A549 (cell line): ENCODE results near the gene ALDH1A2. TPM values are rescaled to one million over a fixed set of nuclear protein-coding genes. Genes with fewer than 3 reads are reported as not detected.
"Not testable (repeated sequence)": the region's sequence is repeated elsewhere in the genome, so short reads cannot be mapped to it uniquely, and the experiment has no call there.

Experiments used
- ATAC-seq, 2 experiments: fragments of 200-7000 bp in 1 of 2; fragments of >200 bp in 1 of 2; cut with Nextera tagmentation in 1 of 2; cut with Tn5 transposase in 1 of 2; 3 replicates each; pipeline versions ENCODE4 v1.8.0 to v1.9.1; 2018 to 2020; ENCODE audit warnings: mild to moderate bottlenecking in 1 of 2, moderate library complexity in 1 of 2
- CTCF ChIA-PET: fragments of 300-600 bp; sonication (Branson Sonifier 250); formaldehyde crosslinking; extraction: SDS; loops from one replicate; lab custom pipeline; 2021; ENCODE audit warnings: antibody characterized with exemption, inconsistent platforms; lab: Yijun Ruan, JAX
- POLR2A ChIA-PET: fragments of 350-600 bp; formaldehyde crosslinking; extraction: SDS; loops from one replicate; lab custom pipeline; 2021; ENCODE audit warnings: antibody characterized with exemption, inconsistent platforms; lab: Yijun Ruan, JAX
- DNase-seq, 2 experiments: peaks; one replicate each; pipeline versions ENCODE4 v3.0.0 to v3.0.0-alpha.2; 2011 to 2016; ENCODE audit warnings: low read depth in 1 of 2, low spot score in 1 of 2
- FAIRE-seq: peaks from 2 replicates; lab custom pipeline; 2011; peaks lifted over from hg19 to GRCh38; lab: Jason Lieb, UNC
- H3K27ac ChIP-seq, 2 experiments: fragments of >200 bp; sonication (Bioruptor Twin); formaldehyde crosslinking; 3 replicates each; pipeline ENCODE4 v1.5.1; 2016 to 2017
- H3K4me1 ChIP-seq: fragments of >200 bp; sonication (Bioruptor Twin); formaldehyde crosslinking; 3 replicates; pipeline ENCODE4 v1.6.1; 2016
- H3K4me2 ChIP-seq: fragments of >200 bp; sonication (Bioruptor Twin); formaldehyde crosslinking; 3 replicates; pipeline ENCODE4 v1.6.1; 2016
- H3K4me3 ChIP-seq: fragments of >200 bp; sonication (Bioruptor Twin); formaldehyde crosslinking; 3 replicates; pipeline ENCODE4 v1.5.1; 2016
- H3K9me3 ChIP-seq: fragments of >200 bp; sonication (Bioruptor Twin); formaldehyde crosslinking; 3 replicates; pipeline ENCODE4 v1.6.1; 2016
- BHLHE40 ChIP-seq: IDR thresholded peaks from 2 replicates; pipeline ENCODE4 v1.6.1; 2012; ENCODE audit warnings: low read depth, low read length, inconsistent platforms
- CBX2 ChIP-seq: fragments of 200-600 bp; sonication (generic); IDR thresholded peaks from 2 replicates; pipeline ENCODE4 v1.6.1; 2016; ENCODE audit warnings: low read depth, mild to moderate bottlenecking, borderline replicate concordance
- CBX8 ChIP-seq: fragments of 200-600 bp; sonication (generic); IDR thresholded peaks from 2 replicates; pipeline ENCODE4 v1.6.1; 2016
- CEBPB ChIP-seq, 2 experiments: fragments of >200 bp in 1 of 2; sonication (Bioruptor Twin) in 1 of 2; formaldehyde crosslinking in 1 of 2; IDR thresholded peaks; 2 replicates each; pipeline ENCODE4 v1.6.1; 2012 to 2016
- CHD2 ChIP-seq: fragments of 150-350 bp; IDR thresholded peaks from 2 replicates; pipeline ENCODE4 v1.6.1; 2014; ENCODE audit warnings: low read length; ENCODE audit not compliant: partially characterized antibody
- CHD4 ChIP-seq: fragments of 200-600 bp; sonication (generic); IDR thresholded peaks from 2 replicates; pipeline ENCODE4 v1.6.1; 2016; ENCODE audit warnings: antibody characterized with exemption, mild to moderate bottlenecking, borderline replicate concordance
- EHF ChIP-seq: fragments of 250-450 bp; sonication (Bioruptor Pico); IDR thresholded peaks from 2 replicates; pipeline ENCODE4 v1.5.0; 2020; ENCODE audit warnings: mild to moderate bottlenecking
- EHMT2 ChIP-seq: fragments of 200-600 bp; sonication (generic); IDR thresholded peaks from 2 replicates; pipeline ENCODE4 v1.6.1; 2016; ENCODE audit warnings: antibody characterized with exemption, low read depth, mild to moderate bottlenecking, moderate library complexity
- EP300 ChIP-seq, 2 experiments: fragments of >200 bp; sonication (Bioruptor Twin); formaldehyde crosslinking; IDR thresholded peaks; 2 replicates in 1 of 2; 3 replicates in 1 of 2; pipeline ENCODE4 v1.6.1; 2016 to 2017
- FOSB ChIP-seq: fragments of 250-450 bp; sonication (Bioruptor Pico); IDR thresholded peaks from 2 replicates; pipeline ENCODE4 v1.5.0; 2020; ENCODE audit warnings: mild to moderate bottlenecking, moderate library complexity
- FOSL2 ChIP-seq, 2 experiments: fragments of 450-650 bp in 1 of 2; fragments of >200 bp in 1 of 2; sonication (Bioruptor Twin) in 1 of 2; formaldehyde crosslinking; IDR thresholded peaks; 2 replicates each; pipeline versions ENCODE4 v1.5.0 to v1.6.1; 2016 to 2020; ENCODE audit warnings: mild to moderate bottlenecking in 1 of 2, moderate library complexity in 1 of 2
- HOXA7 ChIP-seq: fragments of 250-450 bp; sonication (Bioruptor Pico); IDR thresholded peaks from 2 replicates; pipeline ENCODE4 v1.5.0; 2020; ENCODE audit warnings: mild to moderate bottlenecking, moderate library complexity
- HOXB5 ChIP-seq: fragments of 250-450 bp; sonication (Bioruptor Pico); IDR thresholded peaks from 2 replicates; pipeline ENCODE4 v1.5.0; 2020; ENCODE audit warnings: mild to moderate bottlenecking, moderate library complexity
- JUNB ChIP-seq: fragments of >200 bp; sonication (Bioruptor Twin); formaldehyde crosslinking; IDR thresholded peaks from 2 replicates; pipeline ENCODE4 v1.6.1; 2016
- MYC ChIP-seq: IDR thresholded peaks from 2 replicates; pipeline ENCODE4 v1.6.1; 2012; ENCODE audit warnings: mild to moderate bottlenecking, inconsistent platforms, low read length, improper control_type of control experiment, borderline replicate concordance
- NPAS2 ChIP-seq: fragments of 250-450 bp; sonication (Bioruptor Pico); IDR thresholded peaks from 2 replicates; pipeline ENCODE4 v1.8.0; 2022; ENCODE audit warnings: mild to moderate bottlenecking, moderate library complexity, borderline replicate concordance
- PHF8 ChIP-seq: fragments of 200-600 bp; sonication (generic); IDR thresholded peaks from 2 replicates; pipeline ENCODE4 v1.6.1; 2016; ENCODE audit warnings: low read depth, mild to moderate bottlenecking, antibody characterized with exemption, moderate library complexity, borderline replicate concordance
- POLR2A ChIP-seq: IDR thresholded peaks from 2 replicates; pipeline ENCODE4 v1.6.1; 2012; ENCODE audit warnings: mild to moderate bottlenecking, low read length
- POLR2AphosphoS2 ChIP-seq: conservative IDR thresholded peaks from 2 replicates; pipeline ENCODE4 v1.6.1; 2012; ENCODE audit warnings: low read length, improper control_type of control experiment, inconsistent platforms
- RAD21 ChIP-seq, 2 experiments: fragments of >200 bp in 1 of 2; sonication (Bioruptor Twin) in 1 of 2; formaldehyde crosslinking in 1 of 2; IDR thresholded peaks in 1 of 2; conservative IDR thresholded peaks in 1 of 2; 2 replicates in 1 of 2; 3 replicates in 1 of 2; pipeline ENCODE4 v1.6.1; 2012 to 2018; ENCODE audit warnings: inconsistent platforms in 1 of 2
- RARB ChIP-seq: fragments of 250-450 bp; sonication (Bioruptor Pico); IDR thresholded peaks from 2 replicates; pipeline ENCODE4 v1.8.0; 2021; ENCODE audit warnings: mild to moderate bottlenecking, moderate library complexity
- RFX5 ChIP-seq: fragments of 450-650 bp; IDR thresholded peaks from 2 replicates; pipeline ENCODE4 v1.7.1; 2014; ENCODE audit warnings: antibody characterized with exemption, mild to moderate bottlenecking, moderate library complexity
- SMC3 ChIP-seq: fragments of >200 bp; sonication (Bioruptor Twin); formaldehyde crosslinking; IDR thresholded peaks from 3 replicates; pipeline ENCODE4 v1.6.1; 2018; ENCODE audit warnings: inconsistent platforms
- TP53 ChIP-seq: fragments of 250-450 bp; sonication (Bioruptor Pico); IDR thresholded peaks from 2 replicates; pipeline ENCODE4 v1.5.0; 2021; ENCODE audit warnings: mild to moderate bottlenecking, moderate library complexity
- ZC3H11A ChIP-seq: fragments of 450-650 bp; IDR thresholded peaks from 2 replicates; pipeline ENCODE4 v1.6.1; 2014; ENCODE audit warnings: antibody characterized with exemption, mild to moderate bottlenecking
- ZFP36 ChIP-seq: fragments of 450-650 bp; IDR thresholded peaks from 2 replicates; pipeline ENCODE4 v1.6.1; 2014; ENCODE audit warnings: borderline replicate concordance; ENCODE audit not compliant: partially characterized antibody
- ZNF302 ChIP-seq: fragments of 250-450 bp; sonication (Bioruptor Pico); IDR thresholded peaks from 2 replicates; pipeline ENCODE4 v1.9.0; 2021; ENCODE audit warnings: inconsistent platforms, mild to moderate bottlenecking, moderate library complexity
- ZSCAN20 ChIP-seq: fragments of 250-450 bp; sonication (Bioruptor Pico); IDR thresholded peaks from 2 replicates; pipeline ENCODE4 v1.8.0; 2022; ENCODE audit warnings: mild to moderate bottlenecking, moderate library complexity
- WGBS: methylation state at CpG from one replicate; pipeline ENCODE4 v1.1.6; 2017; ENCODE audit errors: missing lambda C conversion rate; 5-methylcytosine and 5-hydroxymethylcytosine counted together
- polyA plus RNA-seq, 4 experiments: library from polyadenylated mRNA; depleted of rRNA in 3 of 4; stranded (reverse); fragments of >200 nt; fragmentation: RNase III in 1 of 4; extraction: RNeasy Plus Mini Kit Qiagen cat#74134 plus additional on column Dnase treatment in 1 of 4; gene quantifications; 2 replicates in 3 of 4; 3 replicates in 1 of 4; pipeline ENCODE4 v1.2.3, GENCODE V29; 2011 to 2017
- TF ChIP-seq, protein P1 (sequence below): fragments of >200 bp; sonication (Bioruptor Twin); formaldehyde crosslinking; IDR thresholded peaks from 2 replicates; pipeline ENCODE4 v1.6.1; 2016
- TF ChIP-seq, protein P2 (sequence below): fragments of 200-600 bp; sonication (generic); IDR thresholded peaks from 2 replicates; pipeline ENCODE4 v1.6.1; 2016; ENCODE audit warnings: antibody characterized with exemption, mild to moderate bottlenecking, moderate library complexity

The ALDH1A2 gene
- polyA plus RNA-seq, 2 of the 4 experiments (the other 2 are of a cell fraction) = 0.23 to 0.35 TPM

- TF ChIP-seq JUNB = no peak
- TF ChIP-seq CEBPB (IDR thresholded peaks at IDR 0.05) = no peak
- no peak for TF ChIP-seq ZSCAN20 (CRISPR knock-in tag)
- TF ChIP-seq CHD2 = no peak
- no peak for TF ChIP-seq FOSL2 (IDR thresholded peaks at IDR 0.05)
- no peak for TF ChIP-seq FOSL2 (CRISPR knock-in tag; IDR thresholded peaks at IDR 0.05)
- no peak for TF ChIP-seq EHMT2
- no peak for TF ChIP-seq SMC3
- TF ChIP-seq, all 56 proteins: peak for 0
These were observed 18.4 kb downstream of the ALDH1A2 start (continued) for GRCh38 chr15:58047149-58047548.

DNA sequence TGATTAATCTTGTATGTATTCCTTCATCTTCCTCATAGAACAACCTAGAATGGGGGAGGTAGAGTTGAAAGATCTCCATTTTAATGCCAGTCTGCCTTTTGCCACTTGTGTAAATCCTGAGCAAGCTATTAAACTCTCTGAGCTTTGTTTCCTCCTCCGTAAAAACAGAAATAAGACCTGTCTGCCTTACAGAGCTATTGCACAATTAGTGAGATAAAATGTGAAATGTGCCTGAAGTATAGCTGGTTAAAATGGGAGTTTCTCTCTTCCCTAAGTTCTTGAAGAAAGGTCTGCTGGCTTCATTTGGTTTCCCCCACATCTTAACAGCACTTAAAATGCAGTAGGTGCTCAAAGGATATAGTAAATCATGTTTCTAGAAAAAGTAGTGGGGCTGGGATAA, 19.0 kb downstream of the ALDH1A2 start:
- Histone ChIP-seq H3K4me2 (no peak overlapping the region), H3K4me1 (no peaks in the 10 kb centered on the region), H3K9me3 (0 out of 3 replicates have a peak, but pooled peaks cover 4% of the 10 kb centered on the region), H3K4me3 (no peak overlapping the region), H3K27ac (no peak overlapping the region)
- DNase-seq (no peak), ATAC-seq (no peak), FAIRE-seq (peak; percentile 28)
- TF ChIP-seq CHD4 (no peak), HOXA7 (CRISPR knock-in tag) (no peak), CBX2 (no peak), EP300 (IDR thresholded peaks at IDR 0.05) (no peak), ZC3H11A (no peak), ZSCAN20 (CRISPR knock-in tag) (no peak), FOSB (CRISPR knock-in tag) (no peak), RFX5 (no peak), POLR2A (no peak), CHD2 (no peak), TP53 (CRISPR knock-in tag) (no peak), EHF (CRISPR knock-in tag) (no peak), MYC (no peak), RARB (CRISPR knock-in tag) (no peak), RAD21 (conservative IDR thresholded peaks at IDR 0.05 in 1 of 2, IDR thresholded peaks at IDR 0.05 in 1 of 2) (no peak), CBX8 (no peak), HOXB5 (CRISPR knock-in tag) (no peak), CEBPB (IDR thresholded peaks at IDR 0.05) (no peak)
- TF ChIP-seq, protein P1, sequence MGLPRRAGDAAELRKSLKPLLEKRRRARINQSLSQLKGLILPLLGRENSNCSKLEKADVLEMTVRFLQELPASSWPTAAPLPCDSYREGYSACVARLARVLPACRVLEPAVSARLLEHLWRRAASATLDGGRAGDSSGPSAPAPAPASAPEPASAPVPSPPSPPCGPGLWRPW = no peak
- 44% methylated on average over 1 of the region's 1 CpG for WGBS
- ChIA-PET CTCF (interaction anchor here (1.3 to 4.1 kb wide), 3 partner anchors 20 to 136 kb away, joined by 4 to 17 read pairs (median 8); partner anchors contain the start of gene ALDH1A2), POLR2A (no interaction called here)

GRCh38 chr15:58045376-58045775, 20.1 kb downstream of the ALDH1A2 start:
- H3K4me2 ChIP-seq, H3K4me1 ChIP-seq, CTCF ChIA-PET, POLR2A ChIA-PET, DNase-seq, H3K27ac ChIP-seq, ATAC-seq, FAIRE-seq, H3K9me3 ChIP-seq, H3K4me3 ChIP-seq: not testable (repeated sequence)
- WGBS = 26% methylated on average over 7 of the region's 7 CpGs

- ChIA-PET POLR2A (no interaction called here), CTCF (interaction anchor here (0.6 to 5.5 kb wide), 5 partner anchors 22 to 295 kb away, joined by 3 to 39 read pairs (median 3); partner anchors contain the start of gene ALDH1A2)
- Histone ChIP-seq H3K27ac (no peak overlapping the region), H3K4me3 (no peak overlapping the region), H3K4me1 (no peaks in the 10 kb centered on the region), H3K4me2 (no peak overlapping the region), H3K9me3 (0 out of 3 replicates have a peak, but pooled peaks cover 4% of the 10 kb centered on the region)
- 1% methylated on average over 2 of the region's 2 CpGs for WGBS
- DNase-seq (no peak), FAIRE-seq (peak; percentile 23), ATAC-seq (no peak)
- TF ChIP-seq ZFP36 (no peak), ZNF302 (no peak), RAD21 (conservative IDR thresholded peaks at IDR 0.05 in 1 of 2, IDR thresholded peaks at IDR 0.05 in 1 of 2) (no peak), NPAS2 (CRISPR knock-in tag) (no peak), POLR2AphosphoS2 (no peak), PHF8 (no peak), ZSCAN20 (CRISPR knock-in tag) (no peak), CEBPB (IDR thresholded peaks at IDR 0.05) (no peak), BHLHE40 (no peak)
- TF ChIP-seq, protein P1 = no peak
- TF ChIP-seq, protein P2, sequence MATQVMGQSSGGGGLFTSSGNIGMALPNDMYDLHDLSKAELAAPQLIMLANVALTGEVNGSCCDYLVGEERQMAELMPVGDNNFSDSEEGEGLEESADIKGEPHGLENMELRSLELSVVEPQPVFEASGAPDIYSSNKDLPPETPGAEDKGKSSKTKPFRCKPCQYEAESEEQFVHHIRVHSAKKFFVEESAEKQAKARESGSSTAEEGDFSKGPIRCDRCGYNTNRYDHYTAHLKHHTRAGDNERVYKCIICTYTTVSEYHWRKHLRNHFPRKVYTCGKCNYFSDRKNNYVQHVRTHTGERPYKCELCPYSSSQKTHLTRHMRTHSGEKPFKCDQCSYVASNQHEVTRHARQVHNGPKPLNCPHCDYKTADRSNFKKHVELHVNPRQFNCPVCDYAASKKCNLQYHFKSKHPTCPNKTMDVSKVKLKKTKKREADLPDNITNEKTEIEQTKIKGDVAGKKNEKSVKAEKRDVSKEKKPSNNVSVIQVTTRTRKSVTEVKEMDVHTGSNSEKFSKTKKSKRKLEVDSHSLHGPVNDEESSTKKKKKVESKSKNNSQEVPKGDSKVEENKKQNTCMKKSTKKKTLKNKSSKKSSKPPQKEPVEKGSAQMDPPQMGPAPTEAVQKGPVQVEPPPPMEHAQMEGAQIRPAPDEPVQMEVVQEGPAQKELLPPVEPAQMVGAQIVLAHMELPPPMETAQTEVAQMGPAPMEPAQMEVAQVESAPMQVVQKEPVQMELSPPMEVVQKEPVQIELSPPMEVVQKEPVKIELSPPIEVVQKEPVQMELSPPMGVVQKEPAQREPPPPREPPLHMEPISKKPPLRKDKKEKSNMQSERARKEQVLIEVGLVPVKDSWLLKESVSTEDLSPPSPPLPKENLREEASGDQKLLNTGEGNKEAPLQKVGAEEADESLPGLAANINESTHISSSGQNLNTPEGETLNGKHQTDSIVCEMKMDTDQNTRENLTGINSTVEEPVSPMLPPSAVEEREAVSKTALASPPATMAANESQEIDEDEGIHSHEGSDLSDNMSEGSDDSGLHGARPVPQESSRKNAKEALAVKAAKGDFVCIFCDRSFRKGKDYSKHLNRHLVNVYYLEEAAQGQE = no peak
These were observed 21.0 kb downstream of the ALDH1A2 start for GRCh38 chr15:58044551-58044950.
